NCI-H2171 (cell line): ENCODE data around the gene TMEM131L.

Source experiments
- DNase-seq: peaks from one replicate; lab custom pipeline; 2025; lab: John Stamatoyannopoulos, UW

Gene TMEM131L

DNA sequence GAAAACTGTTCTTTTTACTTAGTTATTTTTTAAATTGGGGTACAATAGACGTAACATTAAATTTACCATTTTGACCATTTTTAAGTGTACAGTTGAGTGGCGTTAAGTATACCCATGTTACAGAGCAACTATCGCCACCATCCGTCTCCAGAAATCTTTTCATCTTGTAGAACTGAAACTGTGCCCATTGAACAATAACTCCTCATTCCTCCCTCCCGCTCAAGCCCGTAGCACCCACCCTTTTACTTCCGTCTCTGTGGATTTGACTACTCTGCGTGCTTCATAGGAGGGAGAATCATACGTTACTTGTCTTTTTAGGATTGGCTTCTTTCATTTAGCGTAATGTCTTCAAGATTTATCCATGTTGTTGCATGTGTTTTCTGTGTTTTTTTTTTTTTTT is 55.3 kb downstream of the TMEM131L start:
- DNase-seq = no peak

- DNase-seq = no peak
Measured at GRCh38 chr4:153521999-153522801, 56.0 kb downstream of the TMEM131L start.

DNA sequence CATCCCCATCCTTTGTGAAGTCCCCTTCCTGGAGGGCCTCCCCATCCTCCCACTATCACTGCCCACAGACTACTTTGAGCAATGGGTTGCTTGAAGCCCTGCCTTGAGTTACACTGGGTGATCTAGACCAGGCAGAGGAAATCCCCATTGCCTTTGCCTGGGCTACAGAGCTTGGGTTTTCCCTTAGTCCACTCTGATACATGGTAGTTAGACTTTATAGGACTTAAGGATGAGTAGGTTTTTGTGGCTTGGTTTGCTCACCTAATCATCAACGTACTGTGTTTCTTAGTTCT is 56.6 kb downstream of the TMEM131L start:
- no peak for DNase-seq

DNA sequence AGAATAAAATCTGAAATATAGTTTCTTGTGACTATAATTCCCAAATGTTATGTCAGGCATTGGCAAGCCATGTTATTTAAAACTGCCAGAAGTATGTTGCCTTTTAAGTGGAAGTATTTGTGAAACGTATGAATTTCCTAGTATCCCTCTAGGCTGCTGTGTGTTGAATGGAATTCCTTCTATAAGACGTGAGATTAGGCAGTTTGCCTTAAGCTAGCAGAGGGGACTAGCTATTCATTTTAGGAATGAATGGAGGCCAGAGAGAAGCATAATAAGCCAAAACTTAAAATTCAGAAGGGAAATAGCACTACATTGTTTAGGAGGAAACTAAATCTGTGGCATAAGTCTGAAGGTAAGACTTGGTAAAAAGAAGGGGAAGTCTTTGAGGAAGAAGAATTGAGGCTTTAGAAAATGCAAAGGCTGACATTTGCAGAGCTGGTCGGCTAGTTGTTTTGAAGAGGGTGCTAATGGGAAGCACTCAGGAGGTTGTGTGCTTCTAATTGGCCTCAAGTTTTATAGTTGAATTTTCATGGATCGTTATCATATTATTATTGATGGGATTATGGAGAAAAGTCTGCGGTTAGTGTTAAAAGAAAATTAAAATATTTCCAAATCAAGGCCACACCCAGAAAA is 57.1 kb downstream of the TMEM131L start:
- DNase-seq = no peak

DNA sequence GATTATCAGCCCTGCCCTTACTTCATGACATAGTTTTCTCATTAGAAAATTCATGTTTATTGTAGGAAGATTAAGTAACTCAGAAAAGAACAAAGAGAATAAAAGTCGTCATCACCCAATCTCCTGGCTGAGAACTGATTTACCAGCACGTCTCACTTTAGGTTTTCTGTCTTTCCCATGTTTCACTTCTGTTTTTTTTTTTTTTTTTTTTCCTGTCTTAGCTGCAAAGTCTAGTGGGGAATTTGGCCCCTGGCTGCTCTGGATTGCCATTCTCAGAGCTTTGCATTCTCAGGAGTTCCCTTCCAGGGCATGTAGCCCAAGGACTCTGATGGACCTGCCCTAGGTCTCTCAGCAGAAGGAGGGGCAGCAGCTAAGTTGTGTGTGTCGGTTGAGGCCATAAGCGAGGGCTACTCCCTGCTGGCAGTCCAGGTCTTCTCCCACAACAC is 57.8 kb downstream of the TMEM131L start:
- no peak for DNase-seq

GRCh38 chr4:153524682-153525081 is 58.5 kb downstream of the TMEM131L start:
- no peak for DNase-seq

DNA sequence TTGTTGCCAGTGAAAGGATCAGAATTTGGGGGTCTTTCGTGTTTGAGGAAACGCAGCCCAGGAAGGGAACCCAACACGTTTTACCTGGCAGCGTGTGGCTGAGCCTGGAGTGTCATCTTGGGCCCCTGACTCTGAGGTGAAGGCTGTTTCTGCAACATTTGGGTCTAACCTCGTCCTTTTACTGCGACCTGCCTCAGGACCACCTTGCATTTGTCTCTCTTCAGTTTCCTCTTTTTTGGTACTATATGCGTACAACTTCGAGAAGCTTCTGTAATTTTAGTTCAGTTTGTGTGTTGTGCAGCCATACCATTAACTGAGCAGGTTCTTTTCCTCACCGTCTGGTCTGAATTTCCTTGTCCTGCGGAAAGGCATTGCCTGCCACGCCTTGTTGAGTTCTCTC is 61.5 kb downstream of the TMEM131L start:
- no peak for DNase-seq

DNA sequence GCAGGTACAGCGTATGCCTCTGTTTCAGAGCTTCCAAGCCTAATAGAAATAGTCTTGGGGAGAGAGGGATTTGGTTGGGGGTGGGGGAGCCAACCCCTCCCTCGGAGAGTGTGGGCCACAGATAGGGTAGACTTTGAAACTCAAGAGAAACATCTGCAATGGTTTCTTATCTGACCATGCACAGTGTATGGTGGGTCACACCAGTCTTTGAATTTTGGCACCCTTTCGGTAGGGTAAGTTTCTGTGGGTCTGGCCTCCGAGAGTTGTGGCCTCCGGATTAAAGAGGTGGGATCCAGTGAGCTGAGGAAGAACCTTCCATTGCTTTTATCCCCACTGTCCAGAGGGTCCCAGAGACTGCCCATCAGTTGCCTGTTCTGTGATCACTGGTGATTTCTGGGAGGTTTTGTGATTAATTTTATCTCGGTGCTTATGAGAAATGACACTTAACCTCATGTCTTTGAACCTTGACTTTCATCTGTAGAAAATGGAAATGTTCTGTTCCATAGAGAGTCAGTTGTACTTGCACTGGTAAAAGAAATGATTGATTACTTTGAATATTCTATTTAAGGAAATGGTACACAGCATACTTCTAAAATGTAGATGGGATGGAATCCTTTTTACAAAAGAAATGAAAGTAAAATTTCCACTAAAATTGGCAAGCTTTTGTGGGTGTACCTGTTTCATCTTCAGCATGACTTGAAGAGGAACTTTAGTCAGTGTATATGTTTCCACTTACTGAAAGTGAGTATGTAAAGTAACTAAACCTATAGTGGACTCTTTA is 62.7 kb downstream of the TMEM131L start:
- no peak for DNase-seq

DNA sequence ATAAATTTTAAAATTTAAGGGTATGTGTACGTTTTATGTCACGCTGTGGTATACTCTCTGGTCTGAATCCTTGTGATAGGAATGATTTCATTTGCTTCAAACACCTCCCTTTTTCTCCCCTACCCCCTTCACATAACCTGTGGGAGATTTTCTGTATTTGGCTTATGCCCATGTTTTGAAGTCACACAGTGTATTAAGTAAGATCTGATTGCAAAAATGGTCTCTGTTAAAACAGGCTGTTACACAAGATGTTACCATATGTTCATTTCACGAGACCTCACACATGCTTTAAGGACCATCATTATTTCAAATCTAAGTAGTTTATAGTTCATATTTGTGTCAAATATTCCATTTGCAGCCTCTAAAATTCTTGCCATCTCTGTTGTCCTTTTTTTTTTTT is 63.5 kb downstream of the TMEM131L start:
- peak; percentile 8 for DNase-seq

DNA sequence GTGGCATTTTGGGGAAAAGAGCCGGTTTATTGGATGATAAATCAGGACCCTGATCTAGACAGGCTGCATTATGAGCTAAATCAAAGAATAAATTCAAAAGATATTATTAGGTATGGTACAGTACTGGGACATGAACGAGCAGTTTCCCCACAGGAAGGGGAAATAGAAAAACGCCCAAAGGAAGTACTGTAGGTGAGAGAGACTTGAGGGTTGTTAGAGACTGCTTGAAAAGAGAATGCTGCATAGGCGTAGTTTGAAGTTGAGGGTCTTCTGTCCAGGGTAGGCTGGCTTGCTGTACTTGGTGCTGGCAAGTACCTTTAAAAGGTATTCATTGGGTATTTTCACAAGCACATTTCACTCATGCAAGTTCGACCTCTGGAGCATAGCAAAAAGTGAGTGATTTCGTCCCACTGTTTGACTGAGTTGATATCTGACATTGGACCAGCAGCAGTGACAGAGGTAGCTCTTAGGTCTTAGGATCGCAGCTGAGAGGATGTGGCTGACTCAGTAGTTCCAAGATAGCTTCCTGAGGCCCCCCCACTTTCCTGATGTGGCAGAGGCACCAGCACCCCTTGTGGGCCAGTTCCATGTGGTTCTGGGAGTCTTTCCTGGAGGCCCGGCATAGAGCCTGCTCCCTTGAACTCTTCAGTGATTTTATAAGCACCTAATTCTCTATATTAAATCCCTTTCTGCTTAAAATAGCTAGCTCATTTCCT is 64.3 kb downstream of the TMEM131L start:
- DNase-seq = no peak

GRCh38 chr4:153531000-153531358 is 64.8 kb downstream of the TMEM131L start:
- DNase-seq = no peak

DNA sequence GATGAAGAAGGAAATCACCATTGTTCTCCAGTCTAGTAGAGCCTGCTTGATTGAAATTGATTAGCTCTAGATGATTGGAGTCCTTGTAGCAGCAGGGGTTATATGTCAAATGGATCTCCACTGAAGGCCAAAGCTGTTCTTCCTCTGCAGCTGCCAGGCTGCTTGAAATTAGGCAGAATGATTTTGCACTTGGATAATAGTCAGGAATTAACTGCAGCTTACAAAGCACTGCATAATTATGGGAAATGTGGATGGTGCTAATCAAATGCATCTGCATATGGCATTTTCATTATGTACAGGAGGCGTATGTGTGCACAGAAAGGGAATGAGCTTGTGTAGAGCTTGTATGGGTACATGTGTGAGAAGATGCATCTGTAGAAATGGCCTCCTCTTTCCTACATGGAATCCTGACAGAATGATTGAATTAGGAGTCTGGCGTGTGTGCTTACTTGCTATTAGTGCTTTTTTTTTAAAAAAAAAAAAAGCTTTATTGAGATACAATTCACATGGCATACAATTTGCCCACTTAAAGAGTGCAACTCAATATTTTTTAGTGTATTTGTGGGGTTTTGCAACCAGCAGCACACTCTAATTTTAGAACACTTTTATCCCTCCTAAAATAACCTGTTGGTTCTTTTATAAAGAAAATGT is 65.9 kb downstream of the TMEM131L start:
- no peak for DNase-seq

DNA sequence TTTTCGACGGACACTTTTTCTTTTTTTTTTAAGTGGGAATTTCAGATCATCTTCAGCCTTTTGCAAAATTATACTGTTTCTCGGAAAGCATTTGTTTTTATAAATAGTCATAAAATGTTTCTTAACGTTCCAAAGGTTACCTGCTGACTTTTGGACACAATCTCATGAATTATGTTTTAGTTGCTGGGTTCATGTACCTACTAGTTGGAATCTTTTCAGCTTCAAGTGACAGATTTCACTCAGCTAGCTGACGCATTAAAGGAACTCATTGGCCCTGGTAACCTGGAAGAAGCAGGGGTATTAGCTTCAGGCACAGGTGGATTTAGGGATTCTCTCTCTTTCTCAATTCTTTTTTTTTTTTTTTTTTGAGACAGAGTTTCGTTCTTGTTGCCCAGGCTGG is 66.5 kb downstream of the TMEM131L start:
- no peak for DNase-seq

GRCh38 chr4:153533387-153533786 is 67.2 kb downstream of the TMEM131L start:
- DNase-seq = no peak

- DNase-seq = no peak
Measured at GRCh38 chr4:153534792-153535629, 68.9 kb downstream of the TMEM131L start.

DNA sequence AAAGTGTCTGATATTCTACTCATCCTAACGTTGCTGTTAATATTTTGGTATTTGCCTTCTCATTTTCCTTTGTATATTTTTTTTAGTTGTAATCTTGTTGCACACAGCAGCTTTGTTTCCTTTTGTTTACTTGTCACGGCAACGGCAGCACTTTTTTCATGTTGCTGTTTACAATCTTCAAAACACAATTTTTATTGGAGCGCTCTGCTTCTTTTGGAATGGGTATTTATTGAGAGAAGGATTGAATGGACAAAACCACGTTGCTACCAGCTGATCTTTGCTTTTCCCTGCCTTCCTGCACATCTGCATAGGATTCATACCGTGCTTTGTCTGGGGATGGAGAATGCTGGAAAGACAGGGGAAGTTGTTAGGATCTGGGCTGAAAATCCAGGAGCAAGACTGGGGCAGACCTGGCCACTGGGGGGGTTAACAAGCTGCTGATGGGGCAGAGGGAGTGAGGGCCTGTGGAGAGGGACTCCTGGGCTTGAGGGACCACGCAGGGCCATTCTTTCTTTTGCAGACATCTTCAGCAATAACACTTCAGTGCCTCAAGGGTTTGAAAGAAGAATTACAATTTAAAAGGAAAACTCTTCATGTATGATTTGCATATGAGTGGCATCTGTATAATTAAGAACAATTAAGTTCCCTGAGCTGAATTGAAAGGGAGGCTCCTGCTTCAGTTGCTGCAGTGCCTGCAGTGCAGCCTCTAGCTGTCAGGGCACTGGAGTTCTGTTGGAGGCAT is 69.8 kb downstream of the TMEM131L start:
- DNase-seq = no peak

DNA sequence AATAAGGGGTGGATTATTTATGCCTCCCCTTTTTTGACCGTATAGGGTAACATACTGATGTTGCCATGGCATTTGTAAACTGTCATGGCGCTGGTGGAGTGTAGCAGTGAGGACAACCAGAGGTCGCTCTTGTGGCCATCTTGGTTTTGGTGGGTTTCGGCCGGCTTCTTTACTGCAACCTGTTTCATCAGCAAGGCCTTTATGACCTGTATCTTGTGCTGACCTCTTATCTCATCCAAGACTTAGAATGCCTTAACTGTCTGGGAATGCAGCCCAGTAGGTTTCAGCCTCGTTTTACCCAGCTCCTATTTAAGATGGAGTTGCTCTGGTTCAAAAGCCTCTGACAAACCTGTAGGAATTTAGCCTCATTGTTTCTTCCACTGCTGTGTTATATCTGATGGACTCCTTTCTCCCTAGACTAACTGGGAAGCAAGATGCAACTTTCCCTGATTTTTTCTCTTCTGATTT is 71.4 kb downstream of the TMEM131L start:
- no peak for DNase-seq

GRCh38 chr4:153538487-153539357 is 72.6 kb downstream of the TMEM131L start:
- DNase-seq = peak; percentile 11

- DNase-seq = no peak
Measured at GRCh38 chr4:153539422-153539821, 73.3 kb downstream of the TMEM131L start.
